ENCODE measurements around the gene RNF225. TPM values are rescaled to one million over a fixed set of nuclear protein-coding genes. Genes with fewer than 3 reads are reported as not detected.
A peak's percentile ranks its signal among the peaks of the same experiment; 100 is the strongest.

Gene RNF225
- total and polyA plus RNA-seq, 10 of the 15 experiments (the other 5 are each of a cell fraction or from before 2014, with no cell fraction given) = 0.27 to 0.28 TPM; not detected in 8

DNA sequence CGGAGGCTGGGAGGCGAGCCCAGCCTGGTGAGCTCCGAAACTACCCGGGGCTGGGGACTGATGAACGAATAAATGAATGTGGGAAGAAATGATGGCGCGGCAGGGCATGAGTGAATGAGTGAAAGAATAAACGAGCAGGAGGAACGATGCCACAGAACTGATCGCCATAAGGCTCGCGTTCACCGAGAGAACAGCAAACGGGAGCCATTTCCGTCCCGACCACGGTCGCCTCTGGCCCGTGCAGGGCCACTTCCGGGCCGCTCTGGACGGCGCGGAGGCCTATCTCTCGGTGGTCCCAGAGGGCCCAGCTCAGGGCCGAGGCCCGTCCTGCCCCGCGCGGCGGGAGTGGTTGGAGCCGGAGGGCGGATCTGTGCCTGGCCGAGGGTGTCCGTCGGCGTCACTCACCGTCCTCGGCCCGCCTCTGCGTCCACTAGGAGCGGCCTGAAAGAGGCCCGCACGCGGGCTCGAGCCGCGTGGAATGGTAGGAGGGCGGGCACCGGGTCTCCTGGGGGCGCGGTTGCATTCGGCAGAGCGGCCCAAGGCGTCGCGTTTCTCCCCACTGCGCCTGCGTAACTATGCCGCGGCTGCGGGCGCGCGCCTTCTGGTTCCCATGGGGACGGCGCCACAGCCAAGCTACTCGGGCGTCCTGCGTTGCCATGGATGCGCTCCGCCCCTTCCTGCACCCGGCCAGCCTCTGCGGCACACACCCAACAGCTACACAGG lies 33.0 kb upstream of the RNF225 start, which contains the start of gene ZNF497 (continued):
- TF ChIP-seq BCLAF1 (IDR thresholded peaks at IDR 0.05) (no peak), ZNF274 (IDR thresholded peaks at IDR 0.05; ENCODE audit: insufficient read depth, insufficient read length) (no peak), BRCA1 (IDR thresholded peaks at IDR 0.05; ENCODE audit: low read depth, low read length) (0 out of 2 replicates have a peak, but pooled peaks have one; percentile 4), SPI1 (IDR thresholded peaks at IDR 0.05; ENCODE audit: borderline replicate concordance, insufficient read depth, low read depth, low read length) (no peak), ATF3 (IDR thresholded peaks at IDR 0.05; ENCODE audit: borderline replicate concordance, extremely low read depth, low read depth, low read length) (no peak), STAT3 (IDR thresholded peaks at IDR 0.05; ENCODE audit: low read depth, low read length) (no peak), ZZZ3 (IDR thresholded peaks at IDR 0.05; ENCODE audit: control insufficient read depth, insufficient read length, low read depth) (no peak), IKZF1 (conservative IDR thresholded peaks at IDR 0.05) (peak; percentile 91), EGR1 (IDR thresholded peaks at IDR 0.05; ENCODE audit: borderline replicate concordance in 1 of 2, low read depth in 2 of 2, low read length in 2 of 2) (peak in 1 of 2 experiments; percentile 59; a peak in 2 of 3 replicates), TCF3 (IDR thresholded peaks at IDR 0.05; ENCODE audit: borderline replicate concordance, insufficient read depth, low read depth, low read length) (0 out of 2 replicates have a peak, but pooled peaks have one; percentile 20), USF2 (IDR thresholded peaks at IDR 0.05; ENCODE audit: borderline replicate concordance, low read depth, low read length) (no peak), BACH1 (IDR thresholded peaks at IDR 0.05; ENCODE audit: borderline replicate concordance) (peak; percentile 52; the same call in 1 of the 2 replicates), ZBTB11 (CRISPR knock-in tag; IDR thresholded peaks at IDR 0.05) (peak; percentile 59), GATAD2B (conservative IDR thresholded peaks at IDR 0.05; ENCODE audit: low read depth) (no peak; the same call in 1 of the 2 replicates), SIX5 (IDR thresholded peaks at IDR 0.05; ENCODE audit: low read depth, low read length, severe bottlenecking) (peak; percentile 38), ZNF217 (IDR thresholded peaks at IDR 0.05) (no peak), KDM1A (IDR thresholded peaks at IDR 0.05; ENCODE audit: borderline replicate concordance) (no peak), POLR2AphosphoS5 (IDR thresholded peaks at IDR 0.05; ENCODE audit: low read length) (peak; percentile 82), RAD21 (IDR thresholded peaks at IDR 0.05; ENCODE audit: insufficient read depth, low read depth, low read length) (no peak), STAT1 (conservative IDR thresholded peaks at IDR 0.05) (peak; percentile 79; the same call in 1 of the 2 replicates), ZNF207 (IDR thresholded peaks at IDR 0.05; ENCODE audit: borderline replicate concordance) (peak; percentile 53; the same call in 1 of the 2 replicates), HCFC1 (IDR thresholded peaks at IDR 0.05; ENCODE audit: low read length) (peak; percentile 73), RCOR1 (conservative IDR thresholded peaks at IDR 0.05; ENCODE audit: low read depth, low read length) (no peak)
